Non-pigmented ciliary epithelial cell (primary cell): ENCODE results near the gene NT5M.
"Not testable (repeated sequence)": the region's sequence is repeated elsewhere in the genome, so short reads cannot be mapped to it uniquely, and the experiment has no call there.

Source experiments
- DNase-seq: peaks from one replicate; pipeline ENCODE4 v3.0.0-alpha.2; 2010; ENCODE audit warnings: low read depth

The NT5M gene

DNA sequence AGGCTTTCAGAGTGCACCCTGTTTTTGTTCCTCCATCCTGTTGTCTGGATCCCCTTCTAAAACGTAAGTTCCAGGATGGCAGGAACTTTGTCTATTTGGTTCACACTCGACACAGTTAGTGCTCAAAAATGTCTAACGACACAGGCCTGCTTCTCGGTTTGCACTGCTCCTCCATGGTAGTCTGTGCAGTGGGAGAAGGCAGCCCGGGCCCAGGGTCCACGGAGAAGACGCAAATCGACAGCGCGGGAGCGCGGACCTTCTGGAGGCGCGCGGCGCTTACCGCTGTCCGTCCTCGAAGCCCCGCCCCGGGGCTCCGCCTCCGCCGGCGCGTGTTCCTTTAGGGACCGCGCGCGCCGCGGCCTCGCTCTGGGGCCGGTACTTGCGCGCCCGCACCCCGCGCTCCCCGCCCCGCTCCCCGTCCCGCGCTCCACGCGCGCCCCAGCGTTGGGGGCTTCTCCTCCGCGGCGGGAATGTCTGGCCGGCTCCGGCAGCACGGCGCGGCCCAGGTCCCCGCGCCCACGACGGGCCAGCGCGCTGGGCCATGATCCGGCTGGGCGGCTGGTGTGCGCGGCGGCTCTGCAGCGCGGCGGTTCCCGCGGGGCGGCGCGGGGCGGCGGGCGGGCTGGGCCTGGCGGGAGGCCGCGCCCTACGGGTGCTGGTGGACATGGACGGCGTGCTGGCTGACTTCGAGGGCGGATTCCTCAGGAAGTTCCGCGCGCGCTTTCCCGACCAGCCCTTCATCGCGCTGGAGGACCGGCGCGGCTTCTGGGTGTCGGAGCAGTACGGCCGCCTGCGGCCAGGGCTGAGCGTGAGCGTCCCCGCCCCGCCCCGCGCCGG is at the start of gene NT5M:
Gene NT5M, plus strand, starts transcription at position 364 of the 837 bp plus-strand sequence. Its CDS starts 178 bp downstream, at position 542.
- DNase-seq = no peak

DNA sequence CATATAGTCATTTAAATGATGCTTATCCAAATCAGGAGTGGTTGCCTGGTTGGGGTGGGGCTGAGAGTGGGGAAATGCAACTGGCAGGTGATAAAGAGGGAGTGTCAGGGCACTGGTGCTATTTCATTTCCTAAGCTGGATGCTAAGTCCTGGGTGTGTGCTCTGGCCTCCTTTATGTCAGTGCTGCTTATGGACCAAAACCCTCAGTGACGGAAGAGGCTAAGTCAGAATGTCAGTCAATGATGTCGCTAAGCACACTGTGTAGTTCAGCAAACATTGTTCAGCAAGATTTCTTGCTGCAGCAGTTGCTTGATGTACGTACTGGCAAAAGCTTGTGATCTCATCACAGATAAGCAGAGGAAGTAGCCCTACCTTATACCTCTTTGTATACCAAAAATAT is 49.8 kb upstream of the NT5M start:
- no peak for DNase-seq

DNA sequence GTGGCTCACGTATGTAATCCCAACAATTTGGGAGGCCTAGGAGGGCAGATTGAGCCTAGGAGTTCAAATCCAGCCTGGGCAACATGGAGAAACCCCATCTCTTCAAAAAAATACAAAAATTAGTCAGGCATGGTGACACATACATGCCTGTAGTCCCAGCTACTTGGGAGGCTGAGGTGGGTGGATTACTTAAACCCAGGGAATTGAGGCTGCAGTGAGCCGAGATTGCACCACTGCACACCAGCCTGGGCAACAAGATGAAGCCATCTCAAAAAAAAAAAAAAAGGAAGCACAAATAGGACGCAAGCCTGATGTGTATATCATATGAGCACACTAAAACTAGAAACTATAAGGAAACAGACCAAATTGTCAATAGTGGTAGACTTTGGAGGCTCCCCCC is 49.1 kb upstream of the NT5M start:
- no peak for DNase-seq

- DNase-seq = not testable (repeated sequence)
Measured at GRCh38 chr17:17255689-17256088, 47.5 kb upstream of the NT5M start.

- DNase-seq = no peak
Measured at GRCh38 chr17:17256316-17256715, 46.9 kb upstream of the NT5M start.

- no peak for DNase-seq
Measured at GRCh38 chr17:17258011-17258410, 45.2 kb upstream of the NT5M start.

DNA sequence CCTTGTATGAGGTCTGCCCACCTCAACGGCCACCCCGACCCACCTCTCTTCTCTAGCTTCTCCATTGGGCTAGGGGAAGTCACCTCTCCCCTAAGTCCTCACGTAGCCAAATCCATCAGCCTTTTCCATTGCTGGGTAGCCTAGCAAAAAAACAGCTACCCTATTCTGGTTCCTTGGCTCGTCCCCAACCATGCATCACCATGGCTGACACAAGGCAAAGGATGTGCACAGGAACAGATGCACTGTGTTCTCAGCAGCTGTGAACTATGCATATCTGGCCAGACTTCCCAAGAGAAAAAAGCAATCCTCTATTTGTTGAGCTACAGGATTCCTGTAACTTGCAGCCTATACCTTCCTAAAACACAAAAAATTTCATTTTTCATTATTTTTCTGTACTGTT is 44.2 kb upstream of the NT5M start:
- DNase-seq = no peak

GRCh38 chr17:17264430-17264829 is 38.7 kb upstream of the NT5M start:
- no peak for DNase-seq

- no peak for DNase-seq
Measured at GRCh38 chr17:17269926-17270773, 33.0 kb upstream of the NT5M start.

DNA sequence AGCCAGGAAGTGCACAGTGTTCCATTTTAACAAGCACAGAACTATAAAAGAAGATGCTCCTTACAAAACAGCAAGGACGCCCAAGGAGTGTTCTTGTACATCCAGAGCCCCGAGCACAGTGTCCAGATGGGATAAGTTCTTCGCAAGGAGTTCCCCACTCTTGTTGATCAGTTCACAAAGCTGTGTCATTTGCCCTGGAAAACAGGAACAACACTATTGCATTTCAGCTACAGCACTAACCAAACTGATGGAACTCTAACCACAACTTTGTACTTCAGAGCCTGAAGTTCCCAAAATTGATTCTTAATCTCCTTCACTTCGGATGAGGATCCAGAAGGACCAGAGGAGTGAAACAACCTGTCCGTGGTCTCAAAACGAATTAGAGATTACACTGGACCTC is 27.2 kb upstream of the NT5M start:
- DNase-seq = no peak

- not testable (repeated sequence) for DNase-seq
Measured at GRCh38 chr17:17277431-17277830, 25.7 kb upstream of the NT5M start.

DNA sequence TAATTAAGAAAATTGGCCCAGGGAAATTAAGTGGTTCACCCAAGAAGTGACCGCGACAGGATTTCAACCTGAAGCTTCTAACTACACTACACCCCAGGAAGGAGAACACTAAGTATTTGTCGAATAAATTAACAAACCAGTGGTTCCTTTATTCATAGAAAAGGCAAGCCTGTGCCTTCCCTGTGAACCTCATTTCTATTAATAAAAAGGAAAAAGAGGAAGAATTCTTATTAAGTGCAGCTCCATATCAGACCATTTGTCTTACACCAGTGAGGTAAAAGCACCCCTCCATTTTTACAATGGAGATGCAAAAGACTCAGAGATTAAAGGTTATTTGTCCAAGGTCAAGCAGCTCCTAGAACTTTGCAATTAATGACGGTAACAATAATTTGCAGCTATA is 23.9 kb upstream of the NT5M start:
- DNase-seq = no peak

GRCh38 chr17:17280613-17281549 is 22.3 kb upstream of the NT5M start, which contains the start of gene COPS3:
TSS of gene COPS3 (minus strand) at chr17:17281246. CDS start at chr17:17281186, 60 bp downstream.
- DNase-seq = peak; percentile 91

DNA sequence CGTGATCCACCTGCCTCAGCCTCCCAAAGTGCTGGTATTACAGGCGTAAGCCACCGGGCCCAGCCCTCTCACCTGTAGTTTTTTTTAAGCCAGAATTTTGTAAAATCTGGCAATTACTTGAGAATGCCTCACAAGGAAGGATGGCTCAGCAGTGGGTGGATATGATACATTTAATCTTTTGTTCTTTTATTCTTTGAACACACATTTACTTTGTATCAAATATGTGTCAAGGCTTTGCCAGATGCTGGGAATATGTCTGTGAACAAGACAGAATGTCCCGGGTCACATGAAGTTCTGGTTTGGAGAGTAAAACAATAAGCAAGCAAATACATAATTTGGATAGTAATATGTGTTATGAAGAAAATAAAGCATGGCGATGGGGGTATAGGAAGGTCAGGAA is 17.2 kb upstream of the NT5M start:
- no peak for DNase-seq

DNA sequence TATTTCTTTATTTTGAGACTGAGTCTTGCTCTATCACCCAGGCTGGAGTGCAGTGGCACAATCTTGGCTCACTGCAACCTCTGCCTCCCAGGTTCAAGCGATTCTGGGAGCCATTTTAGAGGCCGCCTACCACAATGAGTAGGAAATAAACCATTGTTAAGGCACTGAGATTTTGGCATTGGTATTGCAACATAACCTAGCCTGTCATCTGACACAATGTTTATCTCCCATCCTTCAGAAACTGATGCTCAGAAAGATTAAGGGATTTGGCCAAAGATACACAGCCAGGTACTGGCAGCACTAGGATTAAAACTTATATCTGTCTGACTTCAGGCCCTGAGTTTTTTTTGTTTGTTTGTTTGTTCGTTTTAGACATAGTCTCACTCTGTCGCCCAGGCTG is 14.1 kb upstream of the NT5M start:
- no peak for DNase-seq

DNA sequence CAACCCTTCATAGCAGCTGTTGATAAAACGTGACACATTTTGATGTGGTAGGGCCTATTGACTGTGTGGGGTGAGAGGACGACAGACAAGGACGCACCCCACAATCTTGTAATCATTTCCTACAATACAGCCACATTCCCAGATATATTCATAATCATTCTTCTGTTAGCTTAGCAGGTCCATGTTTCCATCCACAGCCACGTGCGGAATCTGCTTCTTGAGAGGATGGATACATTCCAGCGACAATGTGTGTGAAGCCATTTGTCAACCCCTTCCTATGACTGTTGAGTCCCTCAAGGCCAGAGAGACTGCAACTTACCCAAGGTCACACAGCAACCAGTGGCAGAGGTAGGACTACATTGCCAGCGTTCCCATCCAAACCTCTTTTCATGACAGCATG is 13.5 kb upstream of the NT5M start:
- DNase-seq = no peak

GRCh38 chr17:17295141-17295540 is 8.0 kb upstream of the NT5M start:
- DNase-seq = no peak

DNA sequence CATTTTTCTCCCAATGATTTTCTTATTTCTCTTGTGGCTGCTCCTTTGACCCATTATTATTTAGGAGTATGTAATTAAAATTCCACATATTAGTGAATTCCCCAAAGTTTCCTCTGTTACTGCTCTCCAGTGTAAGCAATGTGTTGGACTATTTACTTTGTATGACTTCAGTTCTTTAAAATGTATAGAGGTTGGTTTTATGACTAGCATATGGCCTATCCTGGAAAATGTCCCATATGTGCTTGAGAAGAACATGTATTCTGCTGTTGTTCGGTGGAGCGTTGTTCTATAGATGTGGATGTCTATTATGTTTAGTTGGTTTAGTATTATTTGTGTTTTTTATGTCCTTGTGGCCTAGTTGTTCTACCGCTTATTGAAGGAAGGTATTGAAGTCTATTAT is 6.0 kb upstream of the NT5M start:
- DNase-seq = no peak

DNA sequence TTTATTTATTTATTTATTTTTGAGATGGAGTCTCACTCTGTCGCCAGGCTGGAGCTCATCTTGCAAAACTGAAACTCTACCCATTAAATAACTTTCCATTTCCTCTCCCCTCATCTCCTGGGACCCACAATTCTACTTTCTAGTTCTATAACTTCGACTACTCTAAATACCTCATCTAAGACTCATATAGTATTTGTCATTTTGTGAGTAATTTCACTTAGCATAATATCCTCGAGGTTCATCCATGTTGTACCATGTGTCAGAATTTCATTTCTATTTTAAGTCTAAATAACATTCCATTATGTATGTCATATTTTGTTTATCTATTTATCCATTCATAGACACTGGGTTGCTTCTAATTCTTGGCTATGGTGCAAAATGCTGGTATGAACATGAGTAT is 5.1 kb upstream of the NT5M start:
- no peak for DNase-seq

DNA sequence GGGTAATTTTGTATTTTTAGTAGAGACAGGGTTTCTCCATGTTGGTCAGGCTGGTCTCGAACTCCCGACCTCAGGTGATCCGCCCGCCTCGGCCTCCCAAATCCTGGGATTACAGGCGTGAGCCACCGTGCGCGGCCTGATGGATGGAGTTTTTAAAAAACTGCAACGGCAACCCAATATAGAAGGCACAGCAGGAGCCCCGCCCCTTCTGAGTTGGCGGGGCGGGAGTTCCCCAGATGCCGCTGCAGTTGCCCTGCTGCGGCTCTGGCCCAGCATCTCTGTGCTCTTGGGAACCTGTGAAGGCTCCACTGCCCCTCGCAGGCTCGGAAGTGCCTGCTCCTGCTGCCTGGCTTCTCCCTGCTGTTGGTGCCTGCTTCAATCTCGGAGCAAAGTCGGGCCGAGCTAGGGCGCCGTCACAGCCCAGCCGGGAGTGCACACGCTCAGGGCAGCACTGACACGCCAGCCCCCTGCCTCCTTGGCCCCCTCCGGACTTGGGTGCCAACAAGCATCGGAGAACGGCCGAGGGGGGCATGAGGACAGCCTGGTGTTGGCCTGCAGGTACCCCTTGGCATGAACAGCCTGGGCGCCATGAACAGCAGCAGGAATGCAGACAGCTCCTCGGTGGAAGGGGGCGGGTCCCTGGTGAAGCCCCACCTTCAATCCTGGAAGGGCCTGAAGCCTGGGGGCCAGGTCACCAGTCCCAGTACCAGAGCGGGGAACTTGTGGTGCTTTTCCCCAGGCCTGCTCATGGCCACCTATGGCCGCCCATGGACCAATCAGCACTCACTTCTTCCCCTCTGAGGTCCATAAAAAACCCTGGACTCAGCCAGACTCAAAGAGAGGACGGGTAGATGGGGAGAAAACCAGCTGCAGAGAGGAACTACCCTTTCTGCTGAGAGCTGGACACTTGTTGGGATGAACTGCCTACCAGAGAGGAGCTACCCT is 2.3 kb upstream of the NT5M start:
- DNase-seq = no peak

DNA sequence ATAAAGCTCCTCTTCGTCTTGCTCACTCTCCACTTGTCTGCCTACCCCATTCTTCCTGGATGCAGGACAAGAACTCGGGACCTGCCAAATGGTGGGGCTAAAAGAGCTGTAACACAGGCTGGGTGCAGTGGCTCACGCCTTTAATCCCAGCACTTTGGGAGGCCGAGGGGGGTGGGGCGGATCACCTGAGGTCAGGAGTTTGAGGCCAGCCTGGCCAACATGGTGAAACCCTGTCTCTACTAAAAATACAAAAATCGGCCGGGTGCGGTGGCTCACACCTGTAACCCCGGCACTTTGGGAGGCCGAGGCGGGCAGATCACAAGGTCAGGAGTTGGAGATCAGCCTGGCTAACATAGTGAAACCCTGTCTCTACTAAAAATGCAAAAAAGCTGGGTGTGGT is 1.5 kb upstream of the NT5M start:
- DNase-seq = not testable (repeated sequence)
